Activated CD4-positive, alpha-beta T cell treated with anti-CD3 and anti-CD28 coated beads, Interleukin-2, amount 50 U/mL, for 48 hours (primary cell): ENCODE measurements around the gene TLX1.

Experiments
- DNase-seq, 2 experiments: peaks; one replicate each; pipeline ENCODE4 v3.0.0-alpha.2; 2020

Gene TLX1

DNA sequence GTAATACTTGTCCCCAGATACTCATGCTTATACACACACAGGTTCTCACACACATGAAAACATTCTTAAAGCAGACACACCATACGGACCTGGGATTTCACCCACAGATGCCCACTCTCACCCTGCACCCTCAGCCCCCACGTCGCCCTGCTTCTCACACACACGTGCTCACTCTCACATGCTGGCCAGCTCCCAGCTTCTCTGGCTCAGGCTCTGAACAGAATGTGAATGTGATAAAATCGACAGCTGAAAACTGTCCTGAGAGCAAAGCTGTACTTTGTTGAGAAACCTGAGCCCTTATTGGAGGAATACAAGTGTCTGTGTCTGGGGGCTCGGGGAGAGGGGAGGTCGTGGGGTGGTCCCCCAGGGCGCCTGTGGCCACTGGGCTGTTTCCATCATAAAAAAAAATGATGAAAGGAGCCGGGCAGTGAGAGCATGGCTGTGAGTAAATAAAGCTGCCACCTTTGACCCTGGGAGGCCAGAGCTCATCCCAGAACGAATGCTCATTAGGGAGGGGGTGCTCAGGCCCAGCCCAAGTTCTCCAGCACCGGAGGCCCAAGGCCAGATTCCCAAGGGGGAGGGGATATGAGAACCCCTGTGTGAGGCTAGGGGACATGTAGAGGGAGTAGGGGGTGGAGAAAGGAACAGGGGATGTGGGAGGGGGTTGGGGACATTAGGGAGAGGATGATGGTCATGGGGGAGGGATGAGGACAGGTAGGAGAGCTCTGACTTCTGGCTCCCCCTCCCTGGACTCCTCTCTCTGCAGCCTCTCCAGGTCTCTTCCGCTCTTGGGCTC lies 18.1 kb upstream of the TLX1 start:
- DNase-seq, result no peak

DNA sequence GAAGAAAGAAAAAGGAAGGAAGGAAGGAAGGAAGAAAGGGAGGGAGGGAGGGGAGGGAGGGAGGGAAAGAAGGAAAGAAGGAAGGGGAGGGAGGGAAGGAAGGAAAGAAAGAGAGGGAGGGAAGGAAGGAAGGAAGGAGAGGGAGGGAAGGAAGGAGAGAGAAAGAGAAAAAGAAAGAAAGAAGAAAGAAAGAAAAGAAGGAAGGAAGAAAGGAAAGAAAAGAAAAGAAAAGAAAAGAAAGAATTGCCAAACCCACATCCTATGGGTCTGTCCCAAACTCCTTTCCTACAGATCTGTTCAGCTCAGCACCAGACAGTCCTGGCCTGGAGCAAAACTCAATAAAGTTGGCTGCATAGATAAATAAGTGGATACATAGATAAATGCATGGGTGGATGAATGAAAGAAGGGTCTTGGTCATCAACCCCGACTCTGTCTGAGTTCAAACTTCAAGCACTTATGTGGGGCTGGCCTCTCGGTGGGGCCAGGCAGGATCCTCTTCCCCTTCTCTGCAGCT lies 17.2 kb upstream of the TLX1 start:
- DNase-seq, result no peak

DNA sequence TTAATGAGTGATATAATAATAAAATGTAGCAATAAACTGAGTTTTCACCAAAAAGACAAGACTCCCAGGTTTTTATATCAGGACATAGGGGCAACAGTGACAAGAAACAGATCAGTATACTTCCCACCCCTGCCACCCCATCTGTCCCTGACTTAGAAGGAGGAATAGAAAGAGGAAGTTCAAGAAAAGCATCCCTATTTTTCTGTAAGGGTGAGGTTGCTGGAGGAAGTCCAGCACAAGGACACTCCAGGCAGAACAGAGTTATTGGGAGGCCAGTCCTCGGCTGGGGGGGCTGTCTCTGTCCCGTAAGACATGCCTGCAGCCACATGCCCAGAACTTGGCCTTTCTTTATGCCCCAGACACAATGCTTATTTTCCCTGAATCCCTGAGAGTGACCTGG lies 16.5 kb upstream of the TLX1 start:
- DNase-seq, result no peak

- no peak for DNase-seq
Measured at GRCh38 chr10:101116754-101117153, 14.3 kb upstream of the TLX1 start.

GRCh38 chr10:101118031-101118430 lies 13.1 kb upstream of the TLX1 start:
- DNase-seq, result no peak

DNA sequence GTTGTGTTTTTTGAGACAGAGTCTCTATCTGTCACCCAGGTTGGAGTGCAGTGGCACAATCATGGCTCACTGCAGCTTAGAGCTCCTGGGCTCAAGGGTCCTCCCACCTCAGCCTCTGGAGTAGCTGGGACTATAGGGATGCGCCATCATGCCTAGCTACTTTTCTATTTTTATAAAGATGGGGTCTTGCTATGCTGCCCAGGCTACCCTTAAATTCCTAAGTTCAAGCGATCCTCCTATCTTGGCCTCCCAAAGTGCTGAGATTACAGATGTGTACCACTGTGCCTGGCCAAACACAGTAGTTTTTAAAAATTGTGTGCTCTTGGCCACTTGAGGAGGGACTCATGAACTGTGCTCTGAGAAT lies 10.6 kb upstream of the TLX1 start:
- DNase-seq, result no peak

- DNase-seq, result peak in 1 of 2 experiments; percentile 46
Measured at GRCh38 chr10:101120884-101121653, 10.0 kb upstream of the TLX1 start.

- no peak for DNase-seq
Measured at GRCh38 chr10:101121654-101122031, 9.5 kb upstream of the TLX1 start.

DNA sequence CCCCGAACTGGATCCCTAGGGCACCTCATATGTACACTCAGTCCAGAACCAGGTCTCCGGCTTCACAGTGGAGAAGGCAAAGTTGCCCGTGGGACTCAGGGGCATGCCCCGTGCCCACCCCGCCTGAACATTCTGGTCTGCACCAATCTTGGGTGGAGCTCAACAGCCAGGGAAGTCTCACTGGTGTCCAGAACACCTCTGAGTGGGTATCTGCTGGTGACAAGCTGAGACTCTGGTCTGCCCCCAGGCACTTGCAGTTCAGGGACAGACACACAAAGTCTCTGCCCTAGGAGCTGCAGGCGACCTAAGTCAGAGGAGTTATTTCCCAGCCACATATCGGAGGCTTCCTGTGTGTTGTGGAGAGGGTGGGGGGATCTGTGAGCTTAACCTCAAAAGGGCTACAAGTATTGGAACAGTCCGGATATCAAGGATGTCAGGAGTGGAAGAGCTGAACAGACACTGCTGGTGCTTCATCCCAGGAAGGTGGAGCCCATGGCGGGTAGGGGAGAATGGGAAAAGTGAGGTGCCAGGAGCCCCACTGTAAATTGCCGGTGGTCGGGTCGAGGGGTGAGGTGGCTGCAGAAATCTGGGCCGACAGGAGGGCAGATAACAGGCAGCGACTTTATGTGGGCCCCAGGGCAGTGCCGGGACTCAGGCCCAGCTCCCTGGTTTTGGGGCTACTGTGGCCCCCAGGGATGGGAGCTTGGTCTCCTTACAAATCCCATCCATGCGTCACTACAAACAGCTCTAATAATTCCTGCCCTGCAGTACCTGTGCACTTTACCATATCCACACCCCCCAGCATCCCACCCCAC lies 8.6 kb upstream of the TLX1 start:
- no peak for DNase-seq

DNA sequence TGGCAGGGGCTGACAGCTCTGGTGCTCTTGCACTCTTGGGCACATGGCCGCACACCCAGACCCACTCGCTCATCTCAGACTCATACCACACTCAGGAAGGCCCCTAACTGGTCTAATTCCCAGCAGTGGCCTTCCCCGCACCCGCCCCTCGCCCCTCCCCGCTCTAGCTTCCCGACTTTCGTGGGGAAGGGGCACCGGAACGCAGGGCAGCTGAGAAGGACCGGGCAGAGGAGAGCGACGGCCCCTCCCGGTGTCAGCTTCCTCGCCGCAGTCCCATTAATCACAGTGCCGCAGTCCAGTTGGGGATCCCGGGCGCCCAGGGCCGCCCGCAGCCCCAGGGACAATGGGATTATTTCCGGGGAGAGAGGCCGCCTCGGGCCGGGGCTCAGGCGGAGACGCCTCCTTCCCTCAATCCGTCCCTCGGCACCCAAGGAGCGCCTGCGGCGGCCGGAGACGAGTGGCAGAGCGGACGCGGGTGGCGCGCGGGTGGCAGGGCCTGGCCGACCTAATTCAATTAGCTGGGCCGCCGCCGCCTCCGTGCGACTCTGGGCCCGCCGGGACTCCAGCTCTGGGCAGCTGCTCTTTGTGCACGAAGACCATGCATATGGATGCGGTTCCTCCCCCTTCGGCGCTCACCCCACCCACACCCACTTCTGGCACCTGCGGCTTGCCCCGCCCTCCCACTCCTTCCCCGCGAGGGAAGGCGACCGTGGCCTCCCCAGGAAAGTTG lies 7.8 kb upstream of the TLX1 start:
- no peak for DNase-seq

- no peak for DNase-seq
Measured at GRCh38 chr10:101123815-101124617, 7.1 kb upstream of the TLX1 start.

GRCh38 chr10:101124933-101125332 lies 6.2 kb upstream of the TLX1 start:
- no peak for DNase-seq

DNA sequence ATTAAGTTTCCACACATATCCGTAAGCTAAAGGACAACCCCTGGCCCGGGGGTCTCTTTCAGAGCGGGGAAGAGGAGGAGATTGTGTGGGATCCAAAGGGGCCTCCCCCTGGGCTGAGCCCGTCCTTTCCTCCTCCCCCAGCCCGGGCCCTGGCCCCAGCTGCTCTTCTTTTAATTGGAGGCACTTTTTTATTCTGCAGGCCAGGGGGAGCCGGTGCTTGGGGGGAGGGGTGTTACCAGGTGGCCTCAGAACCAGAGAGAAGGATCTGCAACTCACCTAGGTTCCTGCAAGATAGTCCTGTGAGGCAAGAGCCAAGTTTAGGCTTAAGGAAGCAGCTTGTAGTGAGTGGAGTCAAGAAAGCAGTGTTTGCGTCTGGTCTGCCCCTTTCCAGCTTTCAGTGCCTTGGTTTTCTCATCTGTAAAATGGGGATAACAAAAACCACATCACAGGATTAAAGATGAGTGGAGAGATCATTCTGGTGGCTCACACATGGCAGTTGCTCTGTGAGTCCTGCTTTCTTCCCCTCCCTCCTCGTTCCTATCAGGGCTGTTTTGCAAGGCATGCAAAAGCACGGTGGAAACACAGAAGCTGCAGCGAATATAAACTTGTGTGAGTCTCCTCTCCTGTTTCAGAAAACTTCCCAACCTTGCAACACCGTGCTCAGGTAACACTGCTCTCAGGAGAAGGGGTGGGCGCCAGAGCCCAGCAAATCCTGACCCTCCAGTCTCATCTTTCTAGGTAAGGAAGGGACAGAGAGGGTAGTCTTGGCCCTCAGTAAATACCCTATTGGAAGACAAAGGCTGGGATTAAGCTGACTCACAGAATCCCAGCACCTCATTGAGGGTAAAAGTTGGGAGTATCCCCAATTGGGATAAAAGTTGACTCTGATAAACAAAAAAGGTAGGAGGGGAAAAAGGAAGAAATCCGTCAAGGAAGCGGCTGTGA lies 4.1 kb upstream of the TLX1 start:
- no peak for DNase-seq

DNA sequence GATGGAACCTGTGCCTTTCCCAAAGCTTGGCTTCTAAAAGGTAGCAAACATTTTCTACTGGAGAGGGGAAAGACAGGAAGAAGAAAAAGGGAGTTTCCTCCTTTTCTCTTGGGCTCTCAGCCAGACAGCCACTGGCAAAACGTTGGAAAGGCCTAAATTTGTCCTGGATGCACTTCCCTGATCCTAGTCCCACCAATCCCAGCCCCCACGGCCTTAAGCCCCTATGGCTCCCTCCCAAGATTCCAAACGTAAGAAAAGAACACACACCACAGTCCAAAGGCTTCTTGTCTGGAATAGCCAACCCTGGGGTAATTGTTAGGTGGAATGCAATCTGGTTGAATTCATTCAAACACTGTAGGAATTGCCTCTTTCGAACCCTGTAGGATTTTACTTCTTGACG lies 959 bp upstream of the TLX1 start:
- DNase-seq, result no peak

- no peak for DNase-seq
Measured at GRCh38 chr10:101131962-101132635, 999 bp downstream of the TLX1 start.

DNA sequence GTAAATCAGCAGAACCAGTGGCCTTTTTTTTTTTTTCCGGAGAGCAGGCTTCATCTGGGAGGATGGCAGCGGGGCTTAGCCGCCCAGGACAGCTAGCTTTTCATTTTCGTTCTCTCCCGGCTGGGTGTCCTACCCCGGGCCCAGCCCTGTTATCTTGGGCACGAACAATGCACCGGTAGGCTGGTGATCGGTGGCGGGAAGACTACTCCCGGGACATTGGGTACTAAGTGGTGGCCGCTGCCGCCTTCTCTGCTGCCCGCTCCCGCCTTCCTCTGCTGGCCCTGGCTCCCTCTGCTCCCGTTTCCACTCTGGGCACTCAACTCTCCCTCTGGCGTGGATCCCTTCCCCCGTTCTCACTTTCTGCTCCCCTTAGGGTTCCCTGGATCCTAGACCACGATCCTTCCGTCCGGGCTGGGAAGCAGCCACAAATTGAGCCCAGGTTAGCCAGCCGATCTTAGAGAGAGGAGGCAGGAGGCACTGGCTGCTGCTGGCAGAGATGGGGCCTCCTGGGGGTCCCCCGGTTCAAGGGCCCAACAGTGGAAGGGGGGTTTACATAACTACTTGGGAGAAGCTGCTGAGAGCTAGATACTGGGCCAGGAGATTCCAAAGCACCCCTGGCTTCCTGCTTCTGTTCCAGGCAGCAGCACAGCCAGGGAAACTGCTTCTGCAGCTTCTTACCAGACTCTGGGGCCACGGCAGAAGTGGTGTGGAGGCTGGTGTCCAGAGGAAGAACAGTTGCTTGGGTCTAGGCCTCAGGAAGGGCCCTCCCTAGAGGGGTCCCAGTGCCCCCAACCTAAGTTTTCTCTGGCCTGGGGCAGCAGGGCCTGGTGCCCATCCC lies 1.8 kb downstream of the TLX1 start:
- DNase-seq, result no peak

GRCh38 chr10:101133489-101134298 lies 2.6 kb downstream of the TLX1 start:
- no peak for DNase-seq
